ENCODE measurements around the gene GBX2. TPM values are rescaled to one million over a fixed set of nuclear protein-coding genes. Genes with fewer than 3 reads are reported as not detected.

GBX2 gene
- total and polyA plus RNA-seq, 2 of the 8 experiments (the other 6 are each of a cell fraction or from before 2014, with no cell fraction given) = 0.38 to 0.89 TPM

DNA sequence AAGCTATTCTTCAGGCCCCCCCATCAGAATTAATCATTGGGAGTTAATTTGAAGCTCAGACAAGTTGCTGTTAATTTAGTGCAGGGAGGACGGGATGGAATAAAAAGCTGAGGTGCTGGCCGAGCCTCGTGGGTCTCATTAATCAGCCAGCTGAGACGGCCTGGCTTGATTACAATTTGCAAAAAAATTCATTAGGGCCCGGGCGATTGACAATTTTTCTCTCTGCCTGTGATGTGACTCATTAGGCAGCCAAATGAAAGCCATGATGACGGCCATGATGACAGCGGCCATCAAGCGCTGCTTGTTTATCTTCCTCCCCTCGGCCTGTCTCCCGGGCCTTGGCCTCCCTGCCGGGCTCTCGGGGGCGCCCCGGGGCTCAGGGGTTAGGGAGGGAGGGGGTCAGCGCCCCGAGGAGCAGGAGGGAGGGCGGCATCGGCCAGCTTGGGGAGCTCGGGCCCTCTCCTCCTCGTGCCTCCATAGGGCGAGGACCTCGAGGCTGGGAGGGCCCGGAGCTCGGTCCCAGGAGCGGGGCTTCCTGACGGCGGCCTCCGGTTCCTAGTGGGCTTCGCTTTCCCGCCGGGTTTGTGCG, 5.2 kb downstream of the GBX2 start (continued):
- TF ChIP-seq JUND (IDR thresholded peaks at IDR 0.05; ENCODE audit: low read length) (no peak), BACH1 (IDR thresholded peaks at IDR 0.05; ENCODE audit: low read length) (no peak)
- TF ChIP-seq, protein P1, sequence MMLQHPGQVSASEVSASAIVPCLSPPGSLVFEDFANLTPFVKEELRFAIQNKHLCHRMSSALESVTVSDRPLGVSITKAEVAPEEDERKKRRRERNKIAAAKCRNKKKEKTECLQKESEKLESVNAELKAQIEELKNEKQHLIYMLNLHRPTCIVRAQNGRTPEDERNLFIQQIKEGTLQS (IDR thresholded peaks at IDR 0.05; ENCODE audit: insufficient read depth, low read depth, low read length) = no peak

All from H1 (cell line).